ENCODE data around the gene INCENP. TPM values are rescaled to one million over a fixed set of nuclear protein-coding genes. Genes with fewer than 3 reads are reported as not detected.

Gene INCENP
- total and polyA plus RNA-seq, 2 of the 13 experiments (the other 11 are each of a cell fraction or from before 2014, with no cell fraction given), result 14.1 to 37.3 TPM

DNA sequence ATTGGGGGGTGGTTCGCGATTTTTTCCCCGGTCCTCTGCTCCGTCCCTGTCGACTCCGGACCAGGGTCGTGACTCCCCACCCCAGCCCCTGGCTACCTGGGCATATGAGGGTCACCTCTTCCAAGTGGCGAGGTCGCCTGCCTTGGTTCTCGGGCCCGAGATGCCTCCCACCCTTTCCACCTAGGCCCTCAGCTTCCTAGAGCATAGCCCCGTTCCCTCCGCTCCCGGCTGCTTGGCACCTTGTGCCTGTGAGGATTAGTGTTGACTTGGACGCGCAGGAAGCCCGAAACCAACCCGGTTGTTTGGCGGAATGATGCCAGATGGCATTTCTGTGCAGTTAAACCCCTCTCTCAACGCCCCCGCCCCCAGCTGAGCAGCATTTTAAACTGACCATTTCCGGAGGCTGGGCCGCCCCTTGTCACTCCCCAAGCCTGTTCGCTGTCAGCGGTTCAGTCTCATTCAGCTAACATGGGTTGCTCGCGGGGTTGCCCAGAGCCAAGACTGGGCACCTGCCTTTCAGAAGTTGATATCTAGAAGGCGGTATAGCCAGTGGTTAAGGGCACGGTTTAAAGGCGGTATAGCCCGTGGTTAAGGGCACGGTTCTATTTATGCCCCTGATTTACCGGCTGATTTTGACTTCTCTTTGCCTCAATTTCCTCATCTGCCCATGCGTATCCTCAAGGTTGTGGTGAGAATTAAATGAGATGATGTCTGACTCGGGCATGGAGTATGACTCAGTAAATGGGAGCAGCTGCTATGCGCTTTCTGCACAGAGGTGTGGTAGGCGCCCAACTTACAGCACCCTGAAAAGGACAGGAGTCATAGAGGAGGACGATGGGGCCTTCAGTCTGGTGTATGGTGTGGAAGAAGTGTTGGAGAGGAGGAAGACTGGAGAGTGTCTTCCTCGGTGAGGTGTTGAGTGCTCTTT is 639 bp downstream of the INCENP start (continued):
- TF ChIP-seq, protein P1, sequence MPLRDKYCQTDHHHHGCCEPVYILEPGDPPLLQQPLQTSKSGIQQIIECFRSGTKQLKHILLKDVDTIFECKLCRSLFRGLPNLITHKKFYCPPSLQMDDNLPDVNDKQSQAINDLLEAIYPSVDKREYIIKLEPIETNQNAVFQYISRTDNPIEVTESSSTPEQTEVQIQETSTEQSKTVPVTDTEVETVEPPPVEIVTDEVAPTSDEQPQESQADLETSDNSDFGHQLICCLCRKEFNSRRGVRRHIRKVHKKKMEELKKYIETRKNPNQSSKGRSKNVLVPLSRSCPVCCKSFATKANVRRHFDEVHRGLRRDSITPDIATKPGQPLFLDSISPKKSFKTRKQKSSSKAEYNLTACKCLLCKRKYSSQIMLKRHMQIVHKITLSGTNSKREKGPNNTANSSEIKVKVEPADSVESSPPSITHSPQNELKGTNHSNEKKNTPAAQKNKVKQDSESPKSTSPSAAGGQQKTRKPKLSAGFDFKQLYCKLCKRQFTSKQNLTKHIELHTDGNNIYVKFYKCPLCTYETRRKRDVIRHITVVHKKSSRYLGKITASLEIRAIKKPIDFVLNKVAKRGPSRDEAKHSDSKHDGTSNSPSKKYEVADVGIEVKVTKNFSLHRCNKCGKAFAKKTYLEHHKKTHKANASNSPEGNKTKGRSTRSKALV (CRISPR knock-in tag; IDR thresholded peaks at IDR 0.05), result no peak
- no peak for TF ChIP-seq ZNF672 (CRISPR knock-in tag; IDR thresholded peaks at IDR 0.05)
- TF ChIP-seq, protein P2, sequence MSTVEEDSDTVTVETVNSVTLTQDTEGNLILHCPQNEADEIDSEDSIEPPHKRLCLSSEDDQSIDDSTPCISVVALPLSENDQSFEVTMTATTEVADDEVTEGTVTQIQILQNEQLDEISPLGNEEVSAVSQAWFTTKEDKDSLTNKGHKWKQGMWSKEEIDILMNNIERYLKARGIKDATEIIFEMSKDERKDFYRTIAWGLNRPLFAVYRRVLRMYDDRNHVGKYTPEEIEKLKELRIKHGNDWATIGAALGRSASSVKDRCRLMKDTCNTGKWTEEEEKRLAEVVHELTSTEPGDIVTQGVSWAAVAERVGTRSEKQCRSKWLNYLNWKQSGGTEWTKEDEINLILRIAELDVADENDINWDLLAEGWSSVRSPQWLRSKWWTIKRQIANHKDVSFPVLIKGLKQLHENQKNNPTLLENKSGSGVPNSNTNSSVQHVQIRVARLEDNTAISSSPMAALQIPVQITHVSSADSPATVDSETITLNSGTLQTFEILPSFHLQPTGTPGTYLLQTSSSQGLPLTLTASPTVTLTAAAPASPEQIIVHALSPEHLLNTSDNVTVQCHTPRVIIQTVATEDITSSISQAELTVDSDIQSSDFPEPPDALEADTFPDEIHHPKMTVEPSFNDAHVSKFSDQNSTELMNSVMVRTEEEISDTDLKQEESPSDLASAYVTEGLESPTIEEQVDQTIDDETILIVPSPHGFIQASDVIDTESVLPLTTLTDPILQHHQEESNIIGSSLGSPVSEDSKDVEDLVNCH (CRISPR knock-in tag; IDR thresholded peaks at IDR 0.05), result no peak
- TF ChIP-seq, protein P3, sequence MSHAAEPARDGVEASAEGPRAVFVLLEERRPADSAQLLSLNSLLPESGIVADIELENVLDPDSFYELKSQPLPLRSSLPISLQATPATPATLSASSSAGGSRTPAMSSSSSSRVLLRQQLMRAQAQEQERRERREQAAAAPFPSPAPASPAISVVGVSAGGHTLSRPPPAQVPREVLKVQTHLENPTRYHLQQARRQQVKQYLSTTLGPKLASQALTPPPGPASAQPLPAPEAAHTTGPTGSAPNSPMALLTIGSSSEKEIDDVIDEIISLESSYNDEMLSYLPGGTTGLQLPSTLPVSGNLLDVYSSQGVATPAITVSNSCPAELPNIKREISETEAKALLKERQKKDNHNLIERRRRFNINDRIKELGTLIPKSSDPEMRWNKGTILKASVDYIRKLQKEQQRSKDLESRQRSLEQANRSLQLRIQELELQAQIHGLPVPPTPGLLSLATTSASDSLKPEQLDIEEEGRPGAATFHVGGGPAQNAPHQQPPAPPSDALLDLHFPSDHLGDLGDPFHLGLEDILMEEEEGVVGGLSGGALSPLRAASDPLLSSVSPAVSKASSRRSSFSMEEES (CRISPR knock-in tag; IDR thresholded peaks at IDR 0.05), result no peak
- TF ChIP-seq ZFP62 (CRISPR knock-in tag; IDR thresholded peaks at IDR 0.05), result no peak
- no peak for TF ChIP-seq ZMYM2 (CRISPR knock-in tag; IDR thresholded peaks at IDR 0.05)
- TF ChIP-seq HNRNPUL1 (IDR thresholded peaks at IDR 0.05; ENCODE audit: low read depth, low read length), result no peak
- no peak for TF ChIP-seq NAIF1 (CRISPR knock-in tag; IDR thresholded peaks at IDR 0.05; ENCODE audit: borderline replicate concordance)
- no peak for TF ChIP-seq KAT7 (CRISPR knock-in tag; IDR thresholded peaks at IDR 0.05; ENCODE audit: borderline replicate concordance)
- 0 out of 2 replicates have a peak, but pooled peaks have one; percentile 35 for TF ChIP-seq PHF21A (CRISPR knock-in tag; IDR thresholded peaks at IDR 0.05)
- TF ChIP-seq ZKSCAN1 (IDR thresholded peaks at IDR 0.05; ENCODE audit: low read length), result no peak
- TF ChIP-seq JUN (CRISPR knock-in tag; IDR thresholded peaks at IDR 0.05), result no peak
- TF ChIP-seq ZNF713 (CRISPR knock-in tag; IDR thresholded peaks at IDR 0.05), result no peak
- TF ChIP-seq BCL6 (CRISPR knock-in tag; IDR thresholded peaks at IDR 0.05), result no peak
- no peak for TF ChIP-seq NFYB (CRISPR knock-in tag; IDR thresholded peaks at IDR 0.05)
- 0 out of 2 replicates have a peak, but pooled peaks have one; percentile 35 for TF ChIP-seq ZNF468 (CRISPR knock-in tag; IDR thresholded peaks at IDR 0.05)
- no peak for TF ChIP-seq IRF2 (CRISPR knock-in tag; IDR thresholded peaks at IDR 0.05)
- TF ChIP-seq FOXP1 (IDR thresholded peaks at IDR 0.05), result no peak
- TF ChIP-seq FOXP1 (CRISPR knock-in tag; IDR thresholded peaks at IDR 0.05), result no peak
- TF ChIP-seq NR2F1 (CRISPR knock-in tag; IDR thresholded peaks at IDR 0.05), result no peak
- TF ChIP-seq ZNF7 (CRISPR knock-in tag; IDR thresholded peaks at IDR 0.05), result no peak
- TF ChIP-seq, protein P4, sequence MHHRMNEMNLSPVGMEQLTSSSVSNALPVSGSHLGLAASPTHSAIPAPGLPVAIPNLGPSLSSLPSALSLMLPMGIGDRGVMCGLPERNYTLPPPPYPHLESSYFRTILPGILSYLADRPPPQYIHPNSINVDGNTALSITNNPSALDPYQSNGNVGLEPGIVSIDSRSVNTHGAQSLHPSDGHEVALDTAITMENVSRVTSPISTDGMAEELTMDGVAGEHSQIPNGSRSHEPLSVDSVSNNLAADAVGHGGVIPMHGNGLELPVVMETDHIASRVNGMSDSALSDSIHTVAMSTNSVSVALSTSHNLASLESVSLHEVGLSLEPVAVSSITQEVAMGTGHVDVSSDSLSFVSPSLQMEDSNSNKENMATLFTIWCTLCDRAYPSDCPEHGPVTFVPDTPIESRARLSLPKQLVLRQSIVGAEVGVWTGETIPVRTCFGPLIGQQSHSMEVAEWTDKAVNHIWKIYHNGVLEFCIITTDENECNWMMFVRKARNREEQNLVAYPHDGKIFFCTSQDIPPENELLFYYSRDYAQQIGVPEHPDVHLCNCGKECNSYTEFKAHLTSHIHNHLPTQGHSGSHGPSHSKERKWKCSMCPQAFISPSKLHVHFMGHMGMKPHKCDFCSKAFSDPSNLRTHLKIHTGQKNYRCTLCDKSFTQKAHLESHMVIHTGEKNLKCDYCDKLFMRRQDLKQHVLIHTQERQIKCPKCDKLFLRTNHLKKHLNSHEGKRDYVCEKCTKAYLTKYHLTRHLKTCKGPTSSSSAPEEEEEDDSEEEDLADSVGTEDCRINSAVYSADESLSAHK (CRISPR knock-in tag; IDR thresholded peaks at IDR 0.05; ENCODE audit: borderline replicate concordance), result no peak
- no peak for TF ChIP-seq TBP (CRISPR knock-in tag; IDR thresholded peaks at IDR 0.05)
- no peak for TF ChIP-seq CAMTA2 (CRISPR knock-in tag; IDR thresholded peaks at IDR 0.05; ENCODE audit: borderline replicate concordance)

Measured in HepG2 (cell line).